ENCODE results near the gene ARPP21. TPM values are rescaled to one million over a fixed set of nuclear protein-coding genes. Genes with fewer than 3 reads are reported as not detected.

Gene ARPP21
- polyA plus RNA-seq, 1 donor from 2014 or later = 12.8 TPM

- Histone ChIP-seq H3K27ac (ENCODE audit: low read length) (peak overlapping the region; percentile 76), H3K4me3 (ENCODE audit: low read length) (no peak overlapping the region), H3K9me3 (ENCODE audit: low read length) (no peaks in the 10 kb centered on the region), H3K9ac (ENCODE audit: low read length) (no peak overlapping the region), H3K27me3 (ENCODE audit: insufficient read depth, low read depth, low read length) (no peaks in the 10 kb centered on the region), H3K79me2 (replicated peaks; ENCODE audit: insufficient read depth, low read length) (no peaks in the 10 kb centered on the region), H3F3A (ENCODE audit: insufficient read depth, low read length, poor library complexity, severe bottlenecking) (peaks cover 3% of the 10 kb centered on the region), H3K9me2 (ENCODE audit: insufficient read depth, low read length) (no peaks in the 10 kb centered on the region), H3K4me2 (ENCODE audit: low read length) (no peak overlapping the region), H2AFZ (ENCODE audit: low read depth, low read length) (no peak overlapping the region), H3K36me3 (ENCODE audit: insufficient read depth, low read length) (no peaks in the 10 kb centered on the region), H4K20me1 (ENCODE audit: insufficient read depth) (no peaks in the 10 kb centered on the region)
- TF ChIP-seq SMC3 (conservative IDR thresholded peaks at IDR 0.05; ENCODE audit: poor library complexity) (no peak), EZH2 (IDR thresholded peaks at IDR 0.05; ENCODE audit: borderline replicate concordance, insufficient read depth, low read length, poor library complexity, severe bottlenecking) (no peak), REST (IDR thresholded peaks at IDR 0.05; ENCODE audit: borderline replicate concordance) (no peak), POLR2AphosphoS5 (IDR thresholded peaks at IDR 0.05) (no peak), CTCF (IDR thresholded peaks at IDR 0.05; ENCODE audit: poor library complexity, severe bottlenecking) (no peak), RAD21 (conservative IDR thresholded peaks at IDR 0.05) (no peak), TAF1 (IDR thresholded peaks at IDR 0.05; ENCODE audit: low read depth) (no peak), EP300 (conservative IDR thresholded peaks at IDR 0.05; ENCODE audit: poor library complexity, severe bottlenecking) (no peak), MXI1 (conservative IDR thresholded peaks at IDR 0.05; ENCODE audit: poor library complexity, severe bottlenecking) (no peak)
Observed at GRCh38 chr3:35737934-35738706, 98.8 kb downstream of the ARPP21 start.

- Histone ChIP-seq H3K9ac (ENCODE audit: low read length) (peak overlapping the region; percentile 21), H3K4me3 (ENCODE audit: low read length) (peak overlapping the region; percentile 26), H3K27ac (ENCODE audit: low read length) (peak overlapping the region; percentile 76), H3K9me3 (ENCODE audit: low read length) (no peaks in the 10 kb centered on the region), H3K9me2 (ENCODE audit: insufficient read depth, low read length) (no peaks in the 10 kb centered on the region), H3F3A (ENCODE audit: insufficient read depth, low read length, poor library complexity, severe bottlenecking) (peaks cover 3% of the 10 kb centered on the region), H3K4me2 (ENCODE audit: low read length) (peak overlapping the region; percentile 45), H3K79me2 (replicated peaks; ENCODE audit: insufficient read depth, low read length) (no peaks in the 10 kb centered on the region), H2AFZ (ENCODE audit: low read depth, low read length) (no peak overlapping the region), H3K36me3 (ENCODE audit: insufficient read depth, low read length) (no peaks in the 10 kb centered on the region), H3K27me3 (ENCODE audit: insufficient read depth, low read depth, low read length) (no peaks in the 10 kb centered on the region), H4K20me1 (ENCODE audit: insufficient read depth) (no peaks in the 10 kb centered on the region)
- no peak for TF ChIP-seq EP300 (conservative IDR thresholded peaks at IDR 0.05; ENCODE audit: poor library complexity, severe bottlenecking)
- TF ChIP-seq SMC3 (conservative IDR thresholded peaks at IDR 0.05; ENCODE audit: poor library complexity) = no peak
- TF ChIP-seq POLR2AphosphoS5 (IDR thresholded peaks at IDR 0.05) = no peak
- no peak for TF ChIP-seq CTCF (IDR thresholded peaks at IDR 0.05; ENCODE audit: poor library complexity, severe bottlenecking)
Observed at GRCh38 chr3:35739181-35739809, 100.0 kb downstream of the ARPP21 start.

Data from neural cell (in vitro differentiated cells).